HG02840 (cell line): Measurements from ENCODE around the gene CATSPER2.
"Not testable (repeated sequence)": the region's sequence is repeated elsewhere in the genome, so short reads cannot be mapped to it uniquely, and the experiment has no call there.

Source experiments
- ATAC-seq: cut with Tn5 transposase; IDR thresholded peaks from one replicate; pipeline ENCODE4 v1.9.1; 2021; ENCODE audit warnings: mild to moderate bottlenecking, moderate library complexity, moderate number of reproducible peaks; ENCODE audit not compliant: unreplicated experiment, low FRiP score

The CATSPER2 gene

DNA sequence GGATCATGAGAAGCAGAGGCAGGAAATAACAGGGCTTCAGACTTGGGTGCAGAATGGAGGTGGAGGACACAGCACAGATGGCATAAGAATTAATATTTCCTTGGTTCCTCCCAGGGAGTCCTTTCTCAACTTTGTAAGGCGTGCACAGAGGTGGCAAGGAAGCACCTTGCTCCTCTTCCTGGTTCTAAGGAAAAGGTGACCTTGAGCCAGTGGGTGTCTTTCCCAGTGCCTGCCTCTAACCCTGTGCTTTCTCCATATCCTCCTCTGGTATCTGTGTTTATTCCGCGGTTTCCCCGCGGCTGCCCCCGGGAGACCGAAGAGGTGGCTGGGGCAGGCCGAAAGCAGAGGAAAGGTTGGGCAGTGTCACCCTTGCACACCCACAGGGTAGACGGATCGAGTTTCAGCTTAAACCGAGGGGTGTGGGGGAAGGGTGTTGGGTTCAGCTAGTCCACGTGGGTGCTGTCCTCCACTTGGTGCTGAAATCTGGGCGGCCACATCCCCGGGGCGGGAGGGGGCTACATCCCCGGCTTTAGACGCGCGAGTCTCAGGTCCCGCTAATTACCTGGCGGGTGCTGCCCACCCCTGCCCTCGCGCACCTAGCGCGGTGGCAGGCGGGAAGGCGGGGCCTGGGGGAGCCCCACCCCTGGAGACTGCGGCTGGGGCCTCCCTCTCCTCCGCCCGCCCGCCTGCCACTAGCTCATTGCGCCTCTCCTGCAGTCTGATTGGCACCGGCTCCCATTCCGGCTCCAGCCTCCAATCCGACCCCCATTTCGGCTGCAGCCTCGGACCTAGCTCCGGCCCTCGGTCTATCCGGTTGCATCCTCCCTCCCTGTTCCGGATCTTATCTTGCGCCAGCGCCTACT, 55.1 kb downstream of the CATSPER2 start, which contains the start of gene CKMT1B:
TSS of gene CKMT1B (plus strand) at position 700 of the 863 bp plus-strand sequence. CDS start 192 bp downstream, outside the sequence.
- ATAC-seq, result not testable (repeated sequence)

- not testable (repeated sequence) for ATAC-seq
Observed at GRCh38 chr15:43592841-43593240, 55.8 kb downstream of the CATSPER2 start.

DNA sequence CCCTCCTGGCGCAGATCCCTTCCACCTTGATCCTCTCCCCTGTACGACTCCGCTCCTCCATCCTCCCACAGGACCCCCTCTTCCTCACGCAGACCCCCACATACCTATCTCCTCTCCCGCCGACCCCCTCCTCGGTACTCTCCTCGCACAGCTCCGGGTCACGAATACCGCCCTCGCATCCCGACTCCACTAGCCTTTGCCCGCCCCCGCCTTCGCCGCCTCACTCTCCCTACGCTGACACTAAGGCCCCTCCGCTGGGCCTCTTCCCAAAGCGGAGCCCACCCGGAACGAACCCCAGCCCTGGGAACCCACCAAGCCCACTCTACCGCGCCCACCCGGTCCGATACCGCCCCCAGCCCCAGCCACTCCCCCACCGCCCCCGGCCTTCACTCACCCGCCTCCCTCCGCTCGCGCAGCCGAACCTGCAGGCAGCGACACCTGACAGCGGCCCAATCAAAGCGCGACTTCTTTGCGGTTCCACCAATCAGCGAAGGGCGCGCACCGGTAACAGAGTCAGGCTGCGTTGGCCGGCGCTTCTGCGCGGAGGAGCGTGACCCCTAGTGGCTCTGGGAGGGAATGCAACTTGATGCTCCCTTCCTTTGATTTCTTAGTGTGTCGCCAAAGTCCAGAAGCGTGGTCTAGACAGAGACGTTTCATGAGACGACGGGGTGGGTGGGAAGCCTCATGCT, 58.7 kb downstream of the CATSPER2 start, which contains the start of gene PPIP5K1:
TSS of gene PPIP5K1 (minus strand) at position 431 of the 689 bp plus-strand sequence. CDS start 5,704 bp downstream, outside the sequence.
- ATAC-seq, result peak; percentile 94
